GM19035 (cell line): ENCODE results near the gene KRT13.

ENCODE experiments used
- ATAC-seq: cut with Tn5 transposase; IDR thresholded peaks from one replicate; pipeline ENCODE4 v1.9.1; 2021; ENCODE audit not compliant: unreplicated experiment

Gene KRT13

GRCh38 chr17:41475421-41475820 lies 30.0 kb downstream of the KRT13 start:
- no peak for ATAC-seq

GRCh38 chr17:41474863-41475262 lies 30.5 kb downstream of the KRT13 start:
- ATAC-seq: no peak

- ATAC-seq: no peak
Observed at GRCh38 chr17:41468346-41468745, 37.1 kb downstream of the KRT13 start.

DNA sequence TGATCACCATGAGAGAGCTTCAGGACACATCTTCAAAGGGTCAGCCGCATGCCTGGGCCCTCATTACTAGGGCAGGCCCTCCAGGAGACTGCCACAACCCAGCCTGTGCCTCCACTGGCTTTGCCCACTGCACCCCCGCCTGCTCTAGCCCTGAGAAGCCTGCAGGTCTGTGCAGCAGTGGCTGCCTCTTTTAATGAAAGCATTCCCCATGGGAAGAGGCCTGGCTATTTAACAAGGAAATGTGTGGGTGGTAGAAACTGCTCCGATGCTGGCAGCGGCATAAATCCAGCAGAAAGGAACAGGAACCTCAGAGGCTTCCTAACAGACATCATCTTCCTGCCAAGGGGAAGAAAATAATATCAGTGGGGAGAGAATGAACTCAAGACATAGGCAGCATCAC lies 37.9 kb downstream of the KRT13 start:
- no peak for ATAC-seq

DNA sequence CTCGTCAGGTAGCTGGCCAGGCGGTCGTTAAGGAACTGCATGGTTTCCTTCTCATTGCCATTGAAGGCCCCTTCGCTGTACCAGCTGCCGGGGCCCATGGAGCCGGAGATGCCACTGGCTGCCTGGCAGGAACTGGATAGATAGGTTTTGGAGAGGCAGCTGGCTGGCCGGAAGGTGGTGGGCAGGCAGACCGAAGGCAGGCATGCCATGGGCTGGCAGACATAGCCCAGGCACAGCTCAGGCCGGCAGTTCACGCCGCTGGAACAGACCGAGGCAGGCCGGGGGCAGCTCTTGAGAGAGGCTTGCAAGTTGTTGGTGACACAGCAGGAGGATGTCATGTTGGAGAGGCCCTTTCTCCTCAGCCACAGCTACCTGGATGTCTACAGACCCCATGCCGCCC lies 38.4 kb downstream of the KRT13 start, which contains the start of gene KRT32:
KRT32 (minus strand) TSS at position 399 of the 400 bp plus-strand sequence; CDS start at position 338, 61 bp downstream.
- ATAC-seq: no peak

DNA sequence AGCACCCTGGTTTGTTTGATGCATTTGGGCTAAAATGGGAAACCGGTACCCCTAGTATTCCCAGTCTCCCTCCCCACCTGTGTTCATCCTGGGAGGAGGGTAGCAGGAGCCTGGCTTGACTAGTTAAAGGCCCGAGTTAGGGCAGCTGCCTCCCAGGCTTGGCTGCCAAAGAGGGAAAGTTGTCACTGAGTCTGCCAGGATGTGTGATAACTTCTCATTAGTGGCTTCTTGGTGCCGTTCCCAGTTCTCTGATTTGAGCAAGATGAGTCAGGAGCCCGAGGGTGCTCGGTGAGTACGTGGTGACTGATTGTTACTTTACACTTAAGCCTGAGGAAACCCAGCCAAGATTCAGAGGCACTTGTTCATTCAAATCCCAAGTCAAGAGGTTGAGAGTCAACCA lies 40.7 kb downstream of the KRT13 start:
- no peak for ATAC-seq

GRCh38 chr17:41464173-41464572 lies 41.2 kb downstream of the KRT13 start:
- no peak for ATAC-seq

DNA sequence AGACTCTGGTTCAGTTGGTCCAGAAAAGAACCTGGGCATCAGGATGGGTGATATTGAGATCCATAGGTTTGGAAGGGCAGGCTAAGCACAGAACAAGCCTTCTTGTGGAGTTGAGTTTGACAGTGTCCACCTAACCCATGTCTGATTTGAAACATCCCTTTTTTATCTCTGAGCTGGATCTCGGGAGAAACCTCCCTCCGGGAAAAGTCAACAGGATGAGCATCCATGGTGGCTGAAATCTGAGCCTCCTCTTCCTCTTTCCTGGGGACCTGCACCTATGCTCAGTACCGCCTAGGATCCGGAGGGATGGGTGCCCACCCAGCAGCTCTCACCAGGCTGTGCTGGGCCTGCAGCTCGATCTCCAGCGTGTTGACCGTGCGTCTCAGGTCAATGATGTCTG lies 41.7 kb downstream of the KRT13 start:
- no peak for ATAC-seq

DNA sequence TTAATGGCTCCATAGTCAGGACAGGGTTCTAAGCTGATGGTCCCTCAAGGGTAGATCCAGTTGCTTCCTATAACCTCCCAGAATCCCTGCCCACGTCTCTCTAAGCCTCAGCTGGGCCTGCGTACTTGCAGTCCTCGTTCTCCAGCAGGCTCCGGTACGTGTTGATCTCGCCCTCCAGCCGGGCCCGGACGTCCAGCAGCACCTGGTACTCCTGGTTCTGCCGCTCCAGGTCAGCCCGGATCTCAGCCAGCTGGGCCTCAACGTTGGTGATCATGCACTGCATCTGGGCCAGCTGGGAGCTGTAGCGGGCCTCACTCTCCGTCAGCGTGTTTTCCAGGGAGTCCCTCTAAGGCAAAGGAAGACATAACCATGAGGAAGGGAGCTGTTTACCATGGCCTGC lies 42.7 kb downstream of the KRT13 start:
- ATAC-seq: no peak

DNA sequence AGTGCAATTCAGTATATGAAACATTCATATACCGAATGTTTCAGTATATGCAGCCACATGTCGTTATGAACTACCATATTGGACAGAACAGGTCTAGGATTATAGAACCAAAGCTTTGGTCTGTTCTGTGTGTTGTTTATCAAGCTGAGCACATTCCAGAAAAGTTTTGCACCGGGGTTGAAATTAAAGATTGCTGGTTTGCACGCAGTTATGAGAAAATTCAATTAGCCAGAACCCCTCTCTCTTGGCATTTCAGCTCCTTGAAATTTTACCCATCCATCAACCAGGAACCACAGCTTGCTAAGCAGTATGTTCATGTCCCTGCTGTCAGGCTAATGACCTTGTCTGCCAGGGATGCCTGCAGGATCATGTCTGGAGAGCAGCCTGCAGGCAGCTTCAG lies 47.7 kb downstream of the KRT13 start:
- ATAC-seq: no peak

- no peak for ATAC-seq
Observed at GRCh38 chr17:41456204-41456603, 49.2 kb downstream of the KRT13 start.

DNA sequence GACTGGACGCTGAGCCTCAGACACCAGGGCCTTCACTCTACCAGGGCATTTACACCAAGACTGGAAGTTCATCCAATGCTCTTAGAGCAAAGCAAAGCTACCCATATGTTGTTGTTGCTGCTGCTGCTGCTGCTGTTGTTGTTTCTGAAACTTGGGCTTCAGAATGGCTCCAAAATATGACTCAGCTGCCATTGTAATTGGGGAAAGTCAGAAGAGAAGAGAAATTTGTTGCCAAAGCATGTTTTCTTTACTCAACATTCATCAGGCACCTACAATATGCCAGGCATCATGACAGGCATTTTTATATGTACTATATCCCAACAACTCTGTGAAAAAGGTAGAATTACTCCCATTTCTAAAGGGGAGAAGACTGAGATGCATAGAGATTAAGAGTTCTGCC lies 50.2 kb downstream of the KRT13 start:
- ATAC-seq: no peak

GRCh38 chr17:41453066-41453465 lies 52.3 kb downstream of the KRT13 start:
- no peak for ATAC-seq

DNA sequence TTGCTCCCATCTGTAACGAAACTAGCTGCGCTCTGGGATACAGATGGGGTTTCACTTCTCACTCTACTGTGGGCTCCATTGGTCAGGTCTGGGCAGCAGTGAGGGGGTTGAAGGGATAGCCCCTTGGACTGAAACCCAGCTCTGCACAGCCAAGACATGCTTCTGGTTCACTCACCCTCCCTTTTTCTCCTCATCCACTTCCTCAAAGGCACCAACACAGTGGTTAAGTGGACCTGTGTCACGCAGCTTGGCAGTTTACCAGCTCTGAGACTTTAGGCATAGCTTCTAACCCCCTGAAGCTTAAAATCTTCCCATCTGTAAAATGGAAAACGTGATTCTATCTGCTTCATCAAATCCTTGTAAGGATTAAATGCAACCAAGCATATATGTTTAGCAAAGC lies 53.1 kb downstream of the KRT13 start:
- no peak for ATAC-seq

DNA sequence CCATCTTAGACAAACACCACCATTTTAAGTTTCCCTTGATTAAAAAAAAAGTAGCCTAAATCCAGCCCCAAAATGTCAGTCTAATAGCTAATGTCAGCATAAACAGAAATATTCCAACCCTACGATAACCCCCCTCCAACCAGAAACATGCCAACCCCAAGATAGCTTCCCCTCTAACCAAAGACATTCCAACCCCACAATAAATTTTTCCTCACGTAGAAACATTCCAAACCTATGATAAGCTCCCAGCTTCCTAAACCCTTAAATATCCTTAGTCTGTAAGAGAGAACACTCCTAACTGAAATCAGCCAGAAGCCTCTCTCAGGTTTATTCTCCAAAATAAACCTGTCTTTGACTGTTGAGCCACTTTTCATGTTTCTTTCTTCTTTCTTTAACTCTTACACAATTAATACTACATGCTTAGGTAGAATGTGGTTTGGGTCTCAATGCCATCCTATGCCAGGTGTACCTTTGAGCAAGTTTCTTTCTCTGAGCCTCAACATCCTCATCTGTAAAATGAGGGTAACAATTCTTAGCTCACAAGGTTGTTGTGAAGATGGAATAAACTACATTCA lies 54.2 kb downstream of the KRT13 start:
- no peak for ATAC-seq
